OCI-LY7 (cell line): ENCODE measurements around the gene CD47. TPM values are rescaled to one million over a fixed set of nuclear protein-coding genes. Genes with fewer than 3 reads are reported as not detected.
A peak's percentile ranks its signal among the peaks of the same experiment; 100 is the strongest.

Experiments used
- BruUV-seq: library from RNA; stranded (reverse); fragments of 400-500 nt; replicated peaks from 2 replicates; lab custom pipeline; 2021; lab: Mats Ljungman, UMichigan
- CTCF ChIA-PET: fragments of 300-600 bp; sonication (Branson Sonifier 250); formaldehyde crosslinking; loops from one replicate; lab custom pipeline; 2022; ENCODE audit warnings: antibody characterized with exemption; ENCODE audit not compliant: unreplicated experiment; lab: Charles Lee
- POLR2A ChIA-PET: fragments of 300-600 bp; sonication (Branson Sonifier 250); formaldehyde crosslinking; loops from one replicate; lab custom pipeline; 2022; ENCODE audit warnings: antibody characterized with exemption; lab: Charles Lee
- DNase-seq: peaks from one replicate; pipeline ENCODE4 v3.0.0-alpha.2; 2015; ENCODE audit warnings: low spot score
- H2AFZ ChIP-seq: fragments of 200-600 bp; sonication (generic), shearing (Covaris generic); 2 replicates; pipeline ENCODE4 v1.6.1; 2014; ENCODE audit warnings: mild to moderate bottlenecking, antibody characterized with exemption, low read length, moderate library complexity
- H3K27ac ChIP-seq: fragments of 200-600 bp; sonication (generic); 2 replicates; pipeline ENCODE4 v1.5.1; 2014; ENCODE audit warnings: mixed run types, low read depth, mild to moderate bottlenecking, moderate library complexity, low read length, inconsistent platforms; ENCODE audit not compliant: poor library complexity, severe bottlenecking
- H3K36me3 ChIP-seq: fragments of 200-600 bp; sonication (generic); 2 replicates; pipeline ENCODE4 v1.6.1; 2014; ENCODE audit warnings: mild to moderate bottlenecking, antibody characterized with exemption, low read length, moderate library complexity, mixed read lengths; ENCODE audit not compliant: insufficient read depth
- H3K4me1 ChIP-seq: fragments of 200-600 bp; sonication (generic); 2 replicates; pipeline ENCODE4 v1.5.1; 2014; ENCODE audit warnings: mild to moderate bottlenecking, low read length; ENCODE audit not compliant: insufficient read depth, poor library complexity, severe bottlenecking
- H3K4me2 ChIP-seq: fragments of 200-600 bp; sonication (generic); 2 replicates; pipeline ENCODE4 v1.6.1; 2014; ENCODE audit warnings: mild to moderate bottlenecking, low read length
- H3K4me3 ChIP-seq: fragments of 200-600 bp; sonication (generic); 2 replicates; pipeline ENCODE4 v1.5.1; 2014; ENCODE audit warnings: mild to moderate bottlenecking, low read depth, low read length; ENCODE audit not compliant: poor library complexity, severe bottlenecking
- H3K79me2 ChIP-seq: fragments of 200-600 bp; sonication (generic); 2 replicates; pipeline ENCODE4 v1.6.1; 2016; ENCODE audit warnings: low read depth, mild to moderate bottlenecking, low read length, moderate library complexity, mixed read lengths; ENCODE audit not compliant: insufficient read depth
- H3K9me2 ChIP-seq: fragments of 200-600 bp; sonication (generic); 2 replicates; pipeline ENCODE4 v1.6.1; 2016; ENCODE audit warnings: mild to moderate bottlenecking, low read length, mixed read lengths; ENCODE audit not compliant: insufficient read depth
- H3K9me3 ChIP-seq: fragments of 200-600 bp; sonication (generic); 2 replicates; pipeline ENCODE4 v1.6.1; 2014; ENCODE audit warnings: mild to moderate bottlenecking, mixed run types, low read length, mixed read lengths
- H4K20me1 ChIP-seq: fragments of 200-600 bp; sonication (generic); 2 replicates; pipeline ENCODE4 v1.6.1; 2014; ENCODE audit warnings: mild to moderate bottlenecking, antibody characterized with exemption, low read length, moderate library complexity, mixed read lengths; ENCODE audit not compliant: insufficient read depth
- CTCF ChIP-seq: fragments of 200-600 bp; sonication (generic); conservative IDR thresholded peaks from 2 replicates; pipeline ENCODE4 v1.5.1; 2014; ENCODE audit warnings: mild to moderate bottlenecking, antibody characterized with exemption, low read length, moderate library complexity, mixed read lengths
- EZH2phosphoT487 ChIP-seq: fragments of 200-600 bp; sonication (generic); IDR thresholded peaks from 2 replicates; pipeline ENCODE4 v1.6.1; 2018; ENCODE audit warnings: low read depth, borderline replicate concordance, mild to moderate bottlenecking, mixed run types, antibody characterized with exemption, low read length, moderate library complexity, mixed read lengths
- intact Hi-C: fragments of 100-400 bp; cut with micrococcal nuclease; formaldehyde crosslinking; loops from one replicate; pipeline ENCODE4 v1.10.0; 2022; ENCODE audit not compliant: unreplicated experiment
- total RNA-seq, 2 experiments: library from RNA; depleted of rRNA in 1 of 2; stranded (reverse); fragments of >200 nt in 1 of 2; shearing (Covaris generic) in 1 of 2; gene quantifications; 2 replicates each; pipeline ENCODE4 v1.2.3, GENCODE V29; 2014 to 2022

CD47 gene
- total RNA-seq, 2 experiments from 2014 or later: 43.9 to 50.0 TPM

GRCh38 chr3:108136561-108137459 lies 46.0 kb upstream of the CD47 start:
- no peak overlapping the region for H3K4me3 ChIP-seq
- H3K4me1 ChIP-seq: peaks cover 34% of the 10 kb centered on the region
- no peaks in the 10 kb centered on the region for H3K9me3 ChIP-seq
- H3K27ac ChIP-seq: no peak overlapping the region
- POLR2A ChIA-PET: interaction anchor here (0.6 to 1.6 kb wide), 4 partner anchors 10 to 87 kb away, joined by 3 to 10 read pairs (median 4); no protein-coding TSS in a partner anchor
- 0 out of 2 replicates have a peak, but pooled peaks cover 4% of the 10 kb centered on the region for H4K20me1 ChIP-seq
- no peak for DNase-seq
- peaks cover 20% of the 10 kb centered on the region; the same call in 1 of the 2 replicates for H3K79me2 ChIP-seq
- H3K9me2 ChIP-seq: no peaks in the 10 kb centered on the region
- CTCF ChIA-PET: no interaction called here
- no peak overlapping the region for H3K4me2 ChIP-seq
- no peak overlapping the region for H2AFZ ChIP-seq
- H3K36me3 ChIP-seq: peaks cover 37% of the 10 kb centered on the region
- TF ChIP-seq EZH2phosphoT487 (no peak), CTCF (no peak)
- no TSS peak for BruUV-seq
- intact Hi-C loops: no loop called here

GRCh38 chr3:108134555-108134880 lies 43.7 kb upstream of the CD47 start:
- no peak overlapping the region for H2AFZ ChIP-seq
- H3K27ac ChIP-seq: peak overlapping the region; percentile 19
- H3K4me2 ChIP-seq: peak overlapping the region; percentile 48
- no peaks in the 10 kb centered on the region for H3K9me3 ChIP-seq
- POLR2A ChIA-PET: interaction anchor here (1.1 to 3.5 kb wide), 2 partner anchors 10 to 13 kb away, joined by 4 to 23 read pairs; no protein-coding TSS in a partner anchor
- DNase-seq: peak; percentile 26
- H3K36me3 ChIP-seq: peaks cover 37% of the 10 kb centered on the region
- H3K79me2 ChIP-seq: peaks cover 27% of the 10 kb centered on the region; the same call in 1 of the 2 replicates
- CTCF ChIA-PET: interaction anchor here (0.7 kb wide), 1 partner anchor 121 kb away, joined by 3 read pairs; no protein-coding TSS in a partner anchor
- intact Hi-C loops: no loop called here
- no TSS peak for BruUV-seq
- no peak for TF ChIP-seq EZH2phosphoT487
- TF ChIP-seq CTCF: no peak
- peaks cover 57% of the 10 kb centered on the region for H3K4me1 ChIP-seq
- H3K9me2 ChIP-seq: no peaks in the 10 kb centered on the region
- H3K4me3 ChIP-seq: peak overlapping the region; percentile 8
- H4K20me1 ChIP-seq: 0 out of 2 replicates have a peak, but pooled peaks cover 4% of the 10 kb centered on the region
